AG08395 (cell line): ENCODE measurements around the gene PCLAF.
"Not testable (repeated sequence)": the region's sequence is repeated elsewhere in the genome, so short reads cannot be mapped to it uniquely, and the experiment has no call there.

ENCODE experiments used
- DNase-seq: peaks from one replicate; pipeline ENCODE4 v3.0.0; 2012; ENCODE audit warnings: mixed read lengths, low spot score

The PCLAF gene, protein sequence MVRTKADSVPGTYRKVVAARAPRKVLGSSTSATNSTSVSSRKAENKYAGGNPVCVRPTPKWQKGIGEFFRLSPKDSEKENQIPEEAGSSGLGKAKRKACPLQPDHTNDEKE

DNA sequence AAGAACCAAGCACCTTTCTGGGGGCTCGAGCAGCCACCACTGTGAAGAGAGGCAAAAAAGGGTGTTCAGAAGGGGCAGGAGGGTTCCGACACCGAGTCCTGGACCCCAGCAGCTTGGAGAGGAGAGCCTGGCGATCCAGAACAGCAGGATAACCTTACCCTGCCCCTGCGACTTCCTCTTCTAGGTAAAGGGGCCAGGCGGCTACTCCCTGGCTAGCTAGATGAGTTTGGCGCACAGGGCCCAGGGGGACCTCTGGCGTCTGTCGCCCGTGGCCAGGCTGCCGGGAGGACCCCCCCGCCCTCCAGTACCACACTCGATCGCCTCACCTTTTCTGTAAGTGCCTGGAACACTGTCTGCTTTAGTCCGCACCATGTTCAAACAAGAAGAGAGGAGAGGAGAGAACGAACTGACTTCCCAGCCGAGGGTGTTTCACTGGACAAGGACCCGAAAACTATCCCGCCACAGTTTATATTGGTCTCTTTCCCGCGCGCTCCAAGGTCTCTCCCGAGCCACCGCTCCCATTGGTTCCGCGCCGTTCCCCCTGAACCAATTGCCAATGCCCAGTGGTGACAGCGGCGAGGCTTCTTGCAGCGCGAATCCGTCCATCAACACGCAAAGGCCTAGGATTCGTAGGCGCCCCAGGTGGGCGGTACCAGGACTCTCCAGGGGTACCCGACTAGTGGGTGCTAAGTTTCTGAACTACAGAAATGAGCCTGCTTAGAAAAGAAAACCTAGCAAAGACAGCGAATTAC is at the start of gene PCLAF:
Gene PCLAF (minus strand): TSS at position 442 of the 752 bp plus-strand sequence. CDS start 70 bp downstream, at position 372.
- DNase-seq: peak; percentile 98

DNA sequence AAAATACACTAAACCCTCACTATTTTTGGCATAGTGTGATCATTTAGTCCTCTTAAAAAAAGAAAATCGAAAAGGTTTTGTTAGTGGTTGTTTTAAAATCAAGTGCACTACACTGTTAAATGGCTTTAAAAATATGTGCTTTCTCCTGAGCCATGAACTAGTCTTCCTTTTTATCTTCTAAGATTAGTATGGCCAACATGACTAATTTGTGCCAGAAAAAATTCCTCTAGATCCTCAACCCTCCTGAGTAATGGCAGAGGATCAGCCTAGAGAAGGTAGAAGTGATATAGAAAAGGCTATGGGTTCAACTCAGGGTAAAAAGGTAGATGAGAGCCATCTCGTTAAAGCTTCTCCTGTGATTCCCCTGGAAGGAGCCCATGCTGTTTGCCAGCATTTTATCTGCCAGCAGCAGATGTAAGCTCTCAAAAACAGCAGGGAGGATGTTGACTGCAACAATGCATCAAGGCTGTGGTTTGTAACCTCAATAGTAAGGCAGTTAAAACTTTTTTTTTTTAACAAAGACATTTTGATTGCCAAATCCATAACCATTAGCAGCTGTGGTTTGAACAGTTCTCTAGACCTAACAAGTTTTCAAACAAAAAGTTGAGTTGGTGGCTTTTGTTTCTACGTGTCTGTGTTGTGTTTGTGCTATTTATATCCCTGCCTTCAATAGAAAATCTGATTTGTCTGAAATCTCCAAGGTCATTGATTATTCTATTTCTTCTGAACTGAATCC is 48.9 kb upstream of the PCLAF start:
- DNase-seq: peak; percentile 84

DNA sequence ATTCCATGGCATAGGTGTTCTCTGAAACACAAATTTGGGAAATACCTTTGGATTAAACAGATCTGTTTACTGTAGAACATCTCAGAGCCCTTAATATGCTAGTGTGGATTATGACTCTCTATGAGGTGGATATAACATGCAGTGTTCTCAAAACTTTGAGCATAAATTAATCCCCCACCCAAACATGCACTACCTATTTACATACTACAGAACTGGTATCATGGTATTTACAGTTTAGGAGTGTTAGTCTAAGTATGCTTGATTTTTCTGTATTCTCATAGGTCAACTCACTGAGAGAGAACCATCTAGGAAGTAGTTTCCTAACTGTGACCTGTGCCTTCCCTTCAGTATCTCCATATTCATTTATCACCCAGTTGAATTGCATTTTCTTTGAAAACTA is 48.2 kb upstream of the PCLAF start:
- DNase-seq: no peak

DNA sequence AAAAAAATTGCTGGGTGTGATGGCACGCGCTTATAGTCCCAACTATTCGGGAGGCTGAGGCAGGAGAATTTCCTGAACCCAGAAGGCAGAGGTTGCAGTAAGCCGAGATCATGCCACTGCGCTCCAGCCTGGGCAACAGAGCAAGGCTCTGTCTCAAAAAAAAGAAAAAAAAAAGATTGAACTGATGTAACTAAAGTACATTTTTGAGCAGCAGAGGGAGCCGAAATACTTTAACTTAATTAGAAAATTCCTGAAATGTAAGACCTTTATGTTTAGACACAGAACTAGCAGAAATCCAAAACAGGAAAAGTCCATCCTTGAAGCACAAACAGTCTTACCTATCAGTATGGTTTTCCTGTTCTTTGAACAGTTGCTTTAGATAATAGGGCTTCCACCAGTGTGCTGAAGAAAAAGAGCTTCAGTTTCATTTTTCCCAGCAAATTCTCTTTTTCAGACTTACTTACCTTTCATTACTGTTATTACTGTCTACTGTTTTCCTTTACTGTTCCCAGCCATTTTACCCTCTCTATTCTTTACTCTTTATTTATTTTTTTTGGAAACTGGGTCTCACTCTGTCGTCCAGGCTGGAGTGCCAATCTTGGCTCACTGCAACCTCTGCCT is 45.7 kb upstream of the PCLAF start:
- DNase-seq: peak; percentile 9

DNA sequence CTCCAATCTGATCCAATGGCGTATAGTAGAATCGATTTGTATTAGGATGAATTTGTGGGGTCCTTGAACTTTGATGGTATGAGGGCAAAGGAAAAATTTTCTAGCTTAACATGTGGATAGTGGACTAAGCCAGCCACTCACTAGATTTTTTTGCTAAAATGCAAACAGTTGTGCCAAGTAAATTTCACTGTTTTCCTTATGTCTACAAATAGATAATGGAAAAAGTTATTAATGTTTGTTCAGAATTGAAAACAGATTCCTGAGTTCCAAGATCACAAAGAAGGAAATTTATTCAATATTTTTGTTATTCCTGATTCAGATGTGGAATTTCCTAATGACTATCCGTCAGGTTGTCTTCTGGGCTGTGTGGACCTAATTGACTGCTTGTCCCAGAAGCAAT is 44.0 kb upstream of the PCLAF start:
- no peak for DNase-seq

DNA sequence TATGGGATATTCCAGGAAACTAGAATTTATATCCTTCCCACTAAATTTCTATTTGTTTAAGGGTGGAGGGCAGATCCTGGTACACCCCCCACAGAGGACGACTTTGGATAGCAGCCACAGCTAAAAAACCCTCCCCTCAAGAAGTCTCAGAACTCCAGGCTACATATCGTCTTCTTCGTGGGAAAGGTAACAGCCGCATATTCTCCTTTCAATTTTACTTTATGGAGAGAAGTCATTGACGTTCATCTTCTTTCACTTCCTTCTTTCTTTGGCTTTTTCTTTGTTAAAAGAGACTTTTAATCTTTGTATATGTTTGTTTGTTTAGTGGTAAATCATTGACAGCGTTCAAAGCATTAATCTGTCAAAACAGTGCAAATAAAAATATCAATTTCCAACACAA is 42.7 kb upstream of the PCLAF start:
- DNase-seq: no peak

DNA sequence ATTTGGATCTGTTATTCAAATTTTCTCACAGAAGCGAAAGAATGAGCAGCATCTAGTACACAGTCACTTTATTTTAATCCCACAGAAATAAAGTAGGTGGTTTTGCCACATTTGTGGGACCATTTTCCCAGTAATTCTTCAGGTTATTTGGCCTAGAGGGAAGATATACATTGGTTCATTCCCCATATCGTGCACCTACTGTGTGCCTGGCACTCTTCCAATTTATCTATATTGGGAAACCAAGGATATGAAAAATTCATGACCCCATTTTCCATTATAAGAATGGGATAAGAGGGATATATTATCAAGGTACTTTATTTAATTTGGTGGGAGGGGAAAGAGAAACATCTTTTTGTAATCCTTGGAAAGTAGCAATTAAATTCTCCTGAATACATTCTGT is 41.5 kb upstream of the PCLAF start:
- DNase-seq: no peak

DNA sequence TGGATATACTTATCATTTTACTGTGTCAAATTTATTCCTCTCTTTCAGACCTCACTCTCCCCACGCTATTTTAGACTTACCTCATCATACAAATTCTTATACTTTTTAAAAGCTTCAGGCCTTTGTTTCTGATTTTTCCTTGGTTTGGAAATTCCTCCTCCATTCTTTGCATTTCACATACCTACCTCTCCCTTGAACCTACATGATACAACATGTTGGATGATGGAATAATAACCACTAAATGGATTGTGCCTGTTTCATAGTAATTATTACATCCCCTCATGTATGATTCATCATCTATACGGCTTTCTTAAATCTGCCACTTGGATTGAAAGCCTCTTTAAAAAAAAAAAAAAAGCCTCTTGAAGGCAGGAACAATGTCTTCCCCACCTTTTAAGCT is 31.0 kb upstream of the PCLAF start:
- no peak for DNase-seq

DNA sequence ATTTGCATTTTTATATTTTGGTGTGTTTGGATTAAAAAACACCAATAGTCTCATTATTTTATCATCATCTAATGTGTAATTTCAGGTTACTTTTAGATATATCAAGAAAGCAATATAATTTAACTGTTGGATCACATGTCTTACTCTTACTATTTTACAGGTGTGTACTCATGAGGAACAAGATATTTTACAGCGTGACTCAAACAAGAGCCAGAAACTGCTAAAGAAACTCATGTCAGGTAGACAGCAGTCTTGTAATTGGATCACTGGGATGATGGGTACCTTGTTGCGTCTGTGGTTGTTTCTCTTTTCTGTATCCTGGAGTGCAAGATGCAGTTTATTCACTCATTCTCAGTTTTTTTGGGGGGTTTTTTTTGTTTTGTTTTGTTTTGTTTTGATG is 19.3 kb upstream of the PCLAF start:
- DNase-seq: no peak

DNA sequence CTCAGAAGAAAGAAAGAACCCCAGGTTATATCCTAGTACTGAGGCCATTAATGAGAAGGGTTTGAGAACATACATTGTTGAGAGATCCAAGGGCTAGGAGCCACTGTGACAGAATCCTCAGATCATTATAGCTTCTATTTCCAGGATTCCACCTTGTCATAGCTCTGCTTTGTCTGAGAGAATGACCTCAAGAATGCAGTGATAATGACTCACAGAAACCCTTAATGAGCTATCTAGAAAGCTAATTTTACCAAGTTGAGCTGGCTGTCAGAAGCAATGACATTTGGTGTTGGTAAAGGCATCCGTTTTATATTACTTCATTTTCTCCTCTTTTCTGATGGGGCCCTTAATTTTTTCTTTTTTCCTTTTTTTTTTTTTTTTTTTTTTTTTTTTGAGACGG is 17.3 kb upstream of the PCLAF start:
- peak; percentile 10 for DNase-seq

DNA sequence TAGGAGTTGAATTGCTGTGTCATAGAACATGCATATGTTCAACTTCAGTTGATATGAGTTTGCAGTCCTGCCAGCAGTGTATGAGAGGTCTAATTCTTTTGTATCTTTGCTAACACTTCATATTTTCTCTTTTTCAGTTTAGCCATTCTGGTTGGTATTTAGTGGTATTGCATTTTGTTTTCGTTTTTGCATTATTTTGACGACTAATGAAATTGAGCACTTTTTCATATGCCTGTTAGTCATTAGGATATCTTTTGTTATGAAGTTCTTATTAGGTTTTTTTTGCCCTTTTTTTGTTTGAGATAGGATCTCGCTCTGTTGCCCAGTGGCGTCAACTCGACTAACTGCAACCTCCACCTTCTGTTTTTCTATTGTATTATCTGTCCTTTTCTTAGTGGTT is 15.5 kb upstream of the PCLAF start:
- no peak for DNase-seq

DNA sequence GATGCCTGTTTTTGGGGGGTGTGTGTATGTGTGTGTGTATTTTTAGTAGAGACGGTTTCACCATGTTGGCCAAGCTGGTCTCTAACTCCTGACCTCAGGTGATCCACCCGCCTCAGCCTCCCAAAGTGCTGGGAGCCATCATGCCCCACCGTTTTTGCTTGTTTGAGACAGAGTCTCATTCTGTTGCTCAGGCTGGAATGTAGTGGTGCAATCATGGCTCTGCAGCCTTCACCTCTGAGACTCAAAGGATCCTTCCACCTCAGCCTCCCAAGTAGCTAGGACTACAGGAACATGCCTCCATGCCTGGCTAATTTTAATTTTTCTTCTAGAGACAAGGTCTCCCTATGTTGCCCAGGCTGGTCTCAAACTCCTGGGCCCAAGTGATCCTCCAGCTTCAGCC is 11.2 kb upstream of the PCLAF start:
- DNase-seq: not testable (repeated sequence)

DNA sequence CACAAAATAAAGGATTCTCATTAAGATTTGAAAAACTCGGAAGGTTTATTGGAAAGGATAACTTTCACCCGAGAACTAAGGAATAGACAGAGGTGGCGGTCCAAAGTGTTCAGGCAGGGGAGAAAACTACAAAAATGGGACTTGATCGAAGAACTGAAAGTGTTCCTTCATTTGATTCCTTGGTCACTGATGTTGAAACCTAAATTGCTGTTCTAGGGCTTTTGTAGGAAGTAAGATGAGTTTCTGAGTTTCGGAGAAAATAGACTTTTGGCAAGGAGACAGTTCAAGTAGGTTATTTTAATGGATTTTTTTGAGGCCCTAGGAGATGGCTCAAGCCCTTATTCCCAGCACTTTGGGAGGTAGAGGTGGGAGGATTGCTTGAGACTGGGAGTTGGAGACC is 7.8 kb upstream of the PCLAF start:
- DNase-seq: no peak

DNA sequence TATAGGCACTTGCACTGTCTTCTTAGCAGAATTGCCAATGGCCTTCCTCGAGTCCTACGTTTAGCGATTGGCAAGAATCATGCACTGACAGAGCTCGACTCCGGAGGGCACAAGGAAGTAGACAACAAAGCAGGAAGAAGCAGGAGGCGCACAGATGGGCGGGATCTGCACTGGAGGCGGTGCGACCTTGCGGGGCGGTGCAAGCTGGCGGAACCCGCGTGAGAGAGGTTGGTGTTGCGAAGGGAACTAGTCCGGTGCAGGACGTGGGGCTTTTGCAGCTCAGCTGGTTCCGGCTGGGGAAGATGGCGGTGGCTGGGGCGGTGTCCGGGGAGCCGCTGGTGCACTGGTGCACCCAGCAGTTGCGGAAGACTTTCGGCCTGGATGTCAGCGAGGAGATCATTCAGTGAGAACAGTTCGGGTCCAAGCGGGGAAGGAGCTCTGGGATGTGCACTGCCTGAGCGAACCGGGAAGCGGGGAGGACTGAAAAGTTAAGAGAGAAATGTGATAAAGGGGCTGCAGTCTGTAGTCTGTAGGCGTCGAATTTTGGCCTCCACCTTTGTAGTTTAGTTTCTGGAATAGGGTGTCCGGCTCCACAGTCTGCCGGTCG is 6.4 kb upstream of the PCLAF start, which contains the start of gene TRIP4:
Gene TRIP4 (plus strand): TSS at position 275 of the 607 bp plus-strand sequence. CDS start 28 bp downstream, at position 303.
- DNase-seq: peak; percentile 96

DNA sequence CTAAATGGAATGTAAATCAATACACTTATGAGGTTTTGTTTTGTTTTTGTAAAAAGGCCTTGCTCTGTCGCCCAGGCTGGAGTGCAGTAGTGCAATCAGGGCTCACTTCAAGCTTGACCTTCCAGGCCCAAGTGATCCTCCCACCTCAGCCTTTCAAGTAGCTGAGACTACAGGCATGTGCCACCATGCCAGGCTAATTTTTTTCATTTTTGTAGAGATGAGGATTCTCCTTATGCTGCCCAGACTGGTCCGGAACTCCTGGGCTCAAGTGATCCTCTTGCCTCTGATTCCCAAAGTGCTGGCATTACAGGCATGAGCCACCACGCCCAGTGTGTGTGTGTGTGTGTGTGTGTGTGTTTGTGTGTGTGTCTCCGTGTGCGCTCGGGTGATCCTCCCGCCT is 5.0 kb upstream of the PCLAF start:
- DNase-seq: no peak

DNA sequence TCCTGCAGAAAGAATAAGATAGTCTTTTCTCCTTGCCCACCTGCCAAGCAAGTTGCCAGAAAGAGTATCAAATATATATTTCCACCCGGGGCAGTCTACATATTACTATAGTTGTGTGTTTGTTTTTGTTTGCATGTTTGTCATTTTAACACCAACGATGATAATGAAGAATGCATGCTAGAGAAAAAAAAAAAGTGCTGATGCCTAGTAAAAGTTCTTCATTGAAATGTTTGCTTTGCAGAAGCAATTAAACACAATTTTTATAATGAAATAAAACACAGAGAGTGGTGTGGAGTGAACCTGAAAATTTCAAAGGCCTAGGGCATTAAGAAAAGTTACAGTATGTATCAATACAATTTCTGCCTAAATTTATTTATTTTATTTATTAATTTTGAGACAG is 2.5 kb upstream of the PCLAF start:
- no peak for DNase-seq

DNA sequence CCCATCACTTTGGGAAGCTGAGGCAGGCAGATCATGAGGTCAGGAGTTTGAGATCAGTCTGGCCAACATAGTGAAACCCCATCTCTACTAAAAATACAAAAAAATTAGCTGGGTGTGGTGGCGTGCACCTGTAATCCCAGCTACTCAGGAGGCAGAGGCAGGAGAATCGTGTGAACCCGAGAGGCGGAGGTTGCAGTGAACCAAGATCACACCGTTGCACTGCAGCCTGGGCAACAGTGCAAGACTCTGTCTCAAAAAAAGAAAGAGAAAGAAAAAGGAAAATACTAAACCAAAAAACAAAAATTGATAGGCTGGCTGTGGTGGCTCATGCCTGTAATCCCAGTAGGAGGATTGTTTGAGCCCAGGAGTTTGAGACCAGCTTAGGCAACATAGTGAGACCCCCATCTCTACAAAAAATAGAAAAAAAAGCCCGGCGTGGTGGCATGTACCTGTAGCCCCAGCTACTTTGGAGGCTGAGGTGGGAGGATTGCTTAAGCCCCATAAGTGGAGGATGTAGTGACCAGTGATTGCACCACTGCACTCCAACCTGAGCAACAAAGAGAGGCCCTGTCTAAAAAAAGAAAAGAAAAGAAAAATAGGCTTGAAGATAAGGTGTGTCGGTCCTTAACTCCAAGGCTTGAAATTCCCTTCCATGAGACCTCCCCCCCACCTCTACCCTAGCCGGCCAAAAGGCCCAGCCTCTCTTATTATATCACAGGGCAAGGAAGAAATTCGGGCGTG is 941 bp downstream of the PCLAF start:
- not testable (repeated sequence) for DNase-seq

DNA sequence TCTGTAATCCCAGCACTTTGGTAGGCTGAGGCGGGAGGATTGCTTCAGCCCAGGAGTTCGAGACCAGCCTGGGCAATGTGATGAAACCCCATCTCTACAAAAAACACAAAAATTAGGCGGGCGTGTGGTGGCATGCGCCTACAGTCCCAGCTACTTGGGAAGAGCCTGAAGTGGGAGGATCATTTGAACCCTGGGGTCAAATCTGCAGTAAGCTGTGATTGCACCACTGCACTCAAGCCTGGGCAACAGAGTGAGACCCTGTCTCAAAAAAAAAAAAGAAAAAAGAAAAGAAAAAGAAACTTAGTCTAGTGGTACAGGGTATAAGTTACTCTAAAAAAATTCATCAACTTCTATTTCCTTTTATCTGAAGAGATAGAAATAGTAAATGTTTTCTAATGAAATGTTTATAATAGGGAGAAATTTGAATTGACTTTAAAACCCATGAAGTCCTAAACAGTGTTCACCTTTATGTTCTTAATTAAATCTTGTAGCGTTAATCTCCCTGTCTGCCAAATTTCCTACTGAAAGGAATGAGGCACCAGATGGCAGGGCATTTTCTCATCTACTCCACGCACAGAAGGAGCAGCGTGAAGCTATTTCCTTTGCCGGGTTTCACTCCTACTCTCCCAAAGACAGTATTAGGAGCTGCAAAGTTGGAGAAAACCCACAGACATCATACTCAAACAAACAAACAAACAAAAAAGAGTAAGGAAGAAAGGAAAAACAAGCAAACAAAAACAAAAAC is 1.9 kb downstream of the PCLAF start:
- peak; percentile 26 for DNase-seq

DNA sequence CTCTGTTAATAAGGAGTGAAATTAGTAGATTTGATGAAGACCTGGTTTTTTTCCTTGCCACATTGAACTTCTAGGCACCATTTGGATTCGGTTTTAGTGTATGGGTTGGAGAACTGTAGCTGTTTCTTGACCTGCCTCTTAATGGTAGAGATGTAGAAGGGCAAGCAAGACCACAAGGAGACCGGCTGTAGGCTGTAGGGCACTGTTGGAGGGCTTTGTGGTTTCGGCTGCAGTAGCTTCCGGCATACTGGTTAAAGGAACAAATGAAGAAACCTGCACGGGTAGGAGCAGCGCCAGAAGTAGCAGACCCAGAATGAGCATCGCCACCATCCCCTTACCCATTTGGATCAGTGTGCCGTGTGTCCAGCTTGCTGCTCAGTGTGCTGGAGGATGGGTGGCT is 7.9 kb downstream of the PCLAF start:
- DNase-seq: no peak

DNA sequence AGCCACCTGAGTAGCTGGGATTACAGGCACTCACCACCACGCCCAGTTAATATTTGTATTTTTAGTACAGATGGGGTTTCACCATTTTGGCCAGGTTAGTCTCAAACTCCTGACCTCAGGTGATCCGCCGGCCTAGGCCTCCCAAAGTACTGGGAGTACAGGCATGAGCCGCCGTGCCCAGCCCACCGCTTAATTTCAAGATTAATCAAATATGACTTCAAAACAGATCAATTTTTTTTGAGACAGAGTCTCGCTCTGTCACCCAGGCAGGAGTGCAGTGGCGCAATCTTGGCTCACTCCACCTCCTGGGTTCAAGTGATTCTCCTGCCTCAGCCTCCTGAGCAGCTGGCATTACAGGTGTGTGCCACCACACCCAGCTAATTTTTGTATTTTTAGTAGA is 9.9 kb downstream of the PCLAF start:
- DNase-seq: not testable (repeated sequence)

DNA sequence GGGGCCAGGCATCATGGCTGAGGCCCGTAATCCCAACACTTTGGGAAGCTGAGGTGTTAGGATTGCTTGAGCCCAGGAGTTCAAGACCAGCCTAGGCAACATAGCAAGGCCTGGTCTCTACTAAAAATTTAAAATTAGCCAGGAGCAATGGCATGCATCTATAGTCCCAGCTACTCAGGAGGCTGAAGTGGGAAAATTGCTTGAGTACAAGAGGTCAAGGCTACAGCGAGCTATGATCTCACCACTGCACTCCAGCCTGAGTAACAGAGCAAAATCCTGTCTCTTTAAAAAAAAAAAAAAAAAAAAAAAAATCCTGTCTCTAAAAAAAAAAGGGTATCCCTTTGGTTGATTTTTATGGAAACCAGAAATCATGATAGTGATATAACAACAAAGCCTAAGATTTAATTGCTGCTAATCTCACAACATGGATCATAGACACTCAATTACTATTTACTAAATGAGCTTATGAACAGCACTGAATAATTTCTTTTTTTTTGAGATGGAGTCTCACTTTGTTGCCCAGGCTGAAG is 12.1 kb downstream of the PCLAF start:
- no peak for DNase-seq
